Activated naive CD8-positive, alpha-beta T cell treated with anti-CD3 and anti-CD28 coated beads, Interleukin-2, amount 10 ng/mL, durations not matched to agents 7 days and 5 days (primary cell): ENCODE measurements around the gene LRRC36. TPM values are rescaled to one million over a fixed set of nuclear protein-coding genes. Genes with fewer than 3 reads are reported as not detected.
"Not testable (repeated sequence)": the region's sequence is repeated elsewhere in the genome, so short reads cannot be mapped to it uniquely, and the experiment has no call there.

Experiments used
- ATAC-seq: fragments of 150-1000 bp; cut with Tn5 transposase; one replicate; pipeline ENCODE4 v1.10.0; 2021; ENCODE audit warnings: low read depth, moderate library complexity
- POLR2A ChIA-PET: fragments of 350-600 bp; sonication (Branson Sonifier 250); formaldehyde crosslinking; loops from one replicate; lab custom pipeline; 2021; ENCODE audit warnings: antibody characterized with exemption; lab: Charles Lee
- DNase-seq: peaks from one replicate; pipeline ENCODE4 v3.0.0; 2021
- H3K27ac Mint-ChIP-seq: one replicate; pipeline ENCODE4 v1.8.0; 2022; ENCODE audit warnings: mild to moderate bottlenecking, mixed read lengths
- H3K27me3 Mint-ChIP-seq: one replicate; pipeline ENCODE4 v1.8.0; 2022; ENCODE audit warnings: mild to moderate bottlenecking, moderate library complexity, mixed read lengths
- H3K36me3 Mint-ChIP-seq: one replicate; pipeline ENCODE4 v1.8.0; 2021; ENCODE audit warnings: mild to moderate bottlenecking, mixed read lengths
- H3K4me1 Mint-ChIP-seq: one replicate; pipeline ENCODE4 v1.8.0; 2021; ENCODE audit warnings: mixed read lengths
- H3K4me3 Mint-ChIP-seq: one replicate; pipeline ENCODE4 v1.8.0; 2022; ENCODE audit warnings: mild to moderate bottlenecking, moderate library complexity, mixed read lengths
- H3K9me3 Mint-ChIP-seq: one replicate; pipeline ENCODE4 v1.8.0; 2021; ENCODE audit warnings: mixed read lengths
- total RNA-seq, 2 experiments: library from RNA; stranded (reverse); gene quantifications; one replicate each; pipeline ENCODE4 v1.2.3, GENCODE V29; 2021

Gene LRRC36
- total RNA-seq, 2 experiments from 2014 or later, result 0.28 to 0.64 TPM

DNA sequence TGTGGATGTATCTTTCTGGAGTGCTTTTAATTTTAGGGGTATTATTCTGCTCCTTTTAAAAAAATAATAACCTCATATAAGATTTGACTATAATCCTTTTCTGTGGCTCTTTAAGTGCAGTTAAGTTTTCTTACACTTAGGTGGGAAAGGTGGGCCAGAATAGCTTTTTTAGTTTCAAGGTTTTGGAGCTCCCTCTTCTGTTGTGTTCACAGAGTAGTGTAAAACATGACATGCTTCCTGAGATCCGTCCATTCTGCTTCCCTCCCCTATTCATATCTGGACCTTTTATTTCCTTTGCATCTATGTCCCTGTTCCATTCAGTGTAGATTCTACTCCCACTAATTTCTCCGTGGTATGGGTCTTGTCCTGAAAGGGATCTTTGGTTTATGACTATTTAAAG, 12.8 kb downstream of the LRRC36 start:
- no peak for DNase-seq
- peaks cover 13% of the 10 kb centered on the region for H3K27me3 Mint-ChIP-seq

DNA sequence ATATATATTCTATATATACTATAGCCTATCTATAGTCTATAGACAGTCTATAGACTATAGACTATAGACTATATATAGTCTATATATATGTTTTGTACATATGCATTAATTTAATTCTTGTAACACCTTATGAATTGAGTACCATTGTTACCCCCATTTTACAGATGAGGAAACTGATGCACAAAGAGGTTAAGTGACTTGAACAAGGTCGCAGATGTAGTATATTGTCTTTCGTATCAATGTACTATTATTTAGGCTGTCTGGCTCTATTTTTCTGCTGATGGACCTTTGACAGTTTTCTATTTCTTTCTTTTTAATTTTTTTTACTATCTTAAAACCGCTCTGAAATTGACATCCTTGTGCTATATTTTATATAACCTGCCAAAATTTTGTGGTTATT, 14.6 kb downstream of the LRRC36 start:
- POLR2A ChIA-PET, result no interaction called here

More for the DNA sequence above, 12.8 kb downstream of the LRRC36 start:
- no peak for ATAC-seq
- Mint-ChIP-seq H3K4me3 (no peak overlapping the region), H3K36me3 (no peaks in the 10 kb centered on the region), H3K27ac (no peak overlapping the region), H3K9me3 (peaks cover 3% of the 10 kb centered on the region), H3K4me1 (no peaks in the 10 kb centered on the region)
- POLR2A ChIA-PET, result no interaction called here

DNA sequence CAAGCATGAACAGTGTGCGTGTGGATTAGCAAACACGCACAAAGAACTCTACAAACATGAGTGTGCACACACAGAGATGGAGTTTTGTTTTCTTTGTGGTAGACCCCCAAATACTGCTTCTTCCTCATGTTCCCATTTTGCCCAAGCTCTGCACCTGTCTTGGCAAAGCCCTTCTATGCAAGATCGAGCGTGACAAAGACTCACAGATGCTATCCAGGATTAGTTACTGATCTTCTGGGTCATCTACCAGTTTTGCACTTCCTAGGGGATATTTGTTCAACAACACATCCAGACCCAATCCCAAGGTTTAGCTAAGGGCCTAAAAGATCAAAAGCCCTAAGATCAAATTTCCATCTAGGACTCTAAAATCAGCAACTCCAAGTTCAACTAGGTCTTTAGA, 16.0 kb downstream of the LRRC36 start:
- Mint-ChIP-seq H3K4me3 (no peak overlapping the region), H3K9me3 (no peaks in the 10 kb centered on the region), H3K27ac (no peak overlapping the region), H3K27me3 (peaks cover 22% of the 10 kb centered on the region), H3K4me1 (no peaks in the 10 kb centered on the region), H3K36me3 (no peaks in the 10 kb centered on the region)
- DNase-seq, result no peak
- POLR2A ChIA-PET, result no interaction called here
- ATAC-seq, result no peak

More for the DNA sequence above, 14.6 kb downstream of the LRRC36 start:
- peaks cover 18% of the 10 kb centered on the region for H3K27me3 Mint-ChIP-seq
- DNase-seq (no peak), ATAC-seq (no peak)
- no peaks in the 10 kb centered on the region for H3K36me3 Mint-ChIP-seq
- no peaks in the 10 kb centered on the region for H3K4me1 Mint-ChIP-seq
- H3K27ac Mint-ChIP-seq, result no peak overlapping the region
- no peak overlapping the region for H3K4me3 Mint-ChIP-seq
- H3K9me3 Mint-ChIP-seq, result no peaks in the 10 kb centered on the region

DNA sequence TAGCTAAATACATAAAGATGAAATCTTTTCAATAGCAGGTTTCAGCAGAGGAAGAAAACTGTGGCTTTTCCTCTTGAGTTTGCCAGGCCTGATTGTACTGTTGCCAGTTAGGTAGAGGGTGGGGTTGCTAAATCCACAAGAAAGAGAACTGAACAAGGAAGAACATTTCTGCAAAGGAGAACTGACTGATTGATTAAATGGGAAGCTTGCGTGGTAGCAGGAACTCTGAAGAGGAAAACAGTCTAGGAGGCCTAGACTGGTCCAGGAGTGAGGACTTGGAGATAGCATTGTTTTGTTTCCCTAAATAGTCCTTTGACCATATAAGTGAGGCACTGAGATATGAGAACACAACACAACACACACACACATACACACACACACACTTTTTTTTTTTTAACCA, 18.8 kb downstream of the LRRC36 start:
- no peak overlapping the region for H3K4me3 Mint-ChIP-seq
- POLR2A ChIA-PET, result no interaction called here
- H3K36me3 Mint-ChIP-seq, result no peaks in the 10 kb centered on the region
- no peaks in the 10 kb centered on the region for H3K9me3 Mint-ChIP-seq
- ATAC-seq (no peak), DNase-seq (no peak)
- no peaks in the 10 kb centered on the region for H3K4me1 Mint-ChIP-seq
- peaks cover 28% of the 10 kb centered on the region for H3K27me3 Mint-ChIP-seq
- H3K27ac Mint-ChIP-seq, result no peak overlapping the region

DNA sequence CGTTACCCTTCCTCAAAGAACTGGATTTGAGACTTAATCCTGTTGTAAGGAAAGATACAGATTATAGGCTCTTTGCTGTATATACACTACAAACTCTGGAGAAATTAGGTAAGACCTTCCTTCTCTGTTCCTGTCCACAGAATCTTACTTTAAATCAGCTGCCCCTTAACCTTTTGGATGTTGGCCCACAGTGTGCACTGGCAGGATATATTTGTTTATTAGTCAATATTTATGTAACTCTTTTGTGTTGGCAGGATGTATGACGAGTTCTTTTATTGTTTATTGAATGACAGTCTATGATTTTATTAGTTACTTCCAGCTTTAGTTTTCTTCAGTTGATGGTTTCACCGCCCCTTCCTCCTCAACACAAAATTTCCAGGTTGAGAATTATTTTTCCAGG, 19.7 kb downstream of the LRRC36 start:
- POLR2A ChIA-PET, result no interaction called here

DNA sequence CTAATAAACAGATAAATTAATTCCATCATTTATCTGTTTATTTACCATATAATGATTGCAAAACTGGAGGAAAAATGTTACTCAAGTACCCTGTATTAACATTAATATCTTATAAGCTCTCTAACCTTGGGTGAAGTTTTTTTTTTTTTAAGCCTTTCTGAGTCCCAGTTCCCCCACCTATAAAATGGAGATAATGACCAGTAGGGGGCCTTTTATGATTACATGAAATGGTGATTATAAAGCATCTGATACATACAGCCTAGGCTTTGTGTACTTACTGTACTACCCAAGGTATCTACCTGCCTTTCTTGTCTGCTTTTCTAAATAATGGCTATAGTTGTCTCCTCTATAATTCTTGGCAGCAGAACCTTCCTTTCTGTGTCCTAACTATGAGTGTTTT, 22.6 kb downstream of the LRRC36 start:
- ATAC-seq, result peak; percentile 66
- Mint-ChIP-seq H3K9me3 (no peaks in the 10 kb centered on the region), H3K27me3 (peaks cover 20% of the 10 kb centered on the region), H3K27ac (no peak overlapping the region), H3K4me3 (no peak overlapping the region), H3K36me3 (no peaks in the 10 kb centered on the region), H3K4me1 (no peaks in the 10 kb centered on the region)
- POLR2A ChIA-PET, result no interaction called here
- no peak for DNase-seq

More for the DNA sequence above, 19.7 kb downstream of the LRRC36 start:
- H3K27ac Mint-ChIP-seq, result no peak overlapping the region
- H3K36me3 Mint-ChIP-seq, result no peaks in the 10 kb centered on the region
- no peak overlapping the region for H3K4me3 Mint-ChIP-seq
- DNase-seq (no peak), ATAC-seq (no peak)
- no peaks in the 10 kb centered on the region for H3K9me3 Mint-ChIP-seq
- H3K4me1 Mint-ChIP-seq, result no peaks in the 10 kb centered on the region
- H3K27me3 Mint-ChIP-seq, result peaks cover 28% of the 10 kb centered on the region

DNA sequence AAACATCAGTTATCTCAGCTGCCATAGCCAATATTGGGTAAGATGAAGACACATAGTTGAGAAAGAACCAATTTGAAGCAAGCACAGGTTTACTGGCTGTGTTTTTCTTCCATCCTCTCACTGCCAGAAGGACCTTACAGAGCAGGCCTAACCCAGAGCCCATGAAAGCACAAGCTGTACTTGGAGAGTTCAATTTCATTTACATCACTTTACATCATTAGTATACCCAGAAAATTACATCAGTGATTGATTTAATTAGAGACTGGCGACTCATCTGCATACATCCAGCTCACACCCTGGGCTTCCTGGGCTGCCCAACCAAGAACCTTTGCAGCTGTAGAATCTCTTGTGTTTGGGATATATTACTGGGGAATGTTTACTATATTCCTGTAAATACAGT, 23.7 kb downstream of the LRRC36 start:
- DNase-seq, result no peak
- Mint-ChIP-seq H3K9me3 (no peaks in the 10 kb centered on the region), H3K27ac (no peak overlapping the region), H3K36me3 (no peaks in the 10 kb centered on the region), H3K4me1 (no peaks in the 10 kb centered on the region), H3K27me3 (peaks cover 19% of the 10 kb centered on the region), H3K4me3 (no peak overlapping the region)
- POLR2A ChIA-PET, result no interaction called here
- ATAC-seq, result no peak

DNA sequence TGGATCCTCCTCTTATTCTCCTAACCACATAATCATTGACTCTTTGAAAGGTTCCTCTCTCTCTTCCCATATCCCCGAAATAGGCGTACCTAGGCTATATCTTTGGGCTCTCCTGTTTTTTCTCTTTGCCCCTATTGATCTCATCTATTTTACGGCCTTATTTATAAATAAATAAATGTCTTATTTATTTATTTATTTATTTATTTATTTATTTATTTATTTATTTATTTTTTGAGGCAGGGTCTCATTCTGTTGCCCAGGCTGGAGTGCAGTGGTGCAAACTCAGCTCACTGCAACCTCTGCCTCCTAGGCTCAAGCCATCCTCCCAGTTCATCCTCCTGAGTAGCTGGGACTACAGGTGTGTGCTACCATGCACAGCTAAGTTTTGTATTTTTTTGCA, 25.8 kb downstream of the LRRC36 start:
- H3K4me3 Mint-ChIP-seq, H3K36me3 Mint-ChIP-seq, DNase-seq, H3K4me1 Mint-ChIP-seq, H3K27ac Mint-ChIP-seq, H3K9me3 Mint-ChIP-seq, ATAC-seq: not testable (repeated sequence)
- POLR2A ChIA-PET, result interaction anchor here (1.5 kb wide), 1 partner anchor 15 kb away, joined by 4 read pairs; no protein-coding TSS in a partner anchor
- peaks cover 14% of the 10 kb centered on the region for H3K27me3 Mint-ChIP-seq

DNA sequence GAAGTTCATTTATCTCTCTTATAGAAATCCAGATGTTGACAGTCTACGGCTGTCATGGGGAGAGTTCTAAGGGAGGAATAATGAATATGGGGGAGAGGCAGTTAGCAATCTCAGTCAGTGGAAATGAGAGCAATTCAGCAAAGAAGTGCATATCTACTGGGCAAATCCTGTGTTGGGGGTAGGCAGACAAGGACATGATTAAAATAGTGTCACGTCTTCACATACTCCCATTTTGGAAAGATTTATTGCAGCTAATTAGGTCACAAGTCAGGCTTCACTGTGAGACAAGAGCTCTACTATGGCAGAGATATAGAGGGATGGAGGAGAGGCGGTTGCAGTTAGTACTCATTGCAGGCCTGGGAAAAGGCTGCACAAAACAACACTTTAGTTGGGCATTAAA, 29.8 kb downstream of the LRRC36 start:
- POLR2A ChIA-PET, result no interaction called here
- H3K27ac Mint-ChIP-seq, result no peak overlapping the region
- H3K36me3 Mint-ChIP-seq, result no peaks in the 10 kb centered on the region
- H3K4me1 Mint-ChIP-seq, result peaks cover 4% of the 10 kb centered on the region
- H3K9me3 Mint-ChIP-seq, result no peaks in the 10 kb centered on the region
- DNase-seq (no peak), ATAC-seq (no peak)
- no peak overlapping the region for H3K4me3 Mint-ChIP-seq
- H3K27me3 Mint-ChIP-seq, result peaks cover 15% of the 10 kb centered on the region

DNA sequence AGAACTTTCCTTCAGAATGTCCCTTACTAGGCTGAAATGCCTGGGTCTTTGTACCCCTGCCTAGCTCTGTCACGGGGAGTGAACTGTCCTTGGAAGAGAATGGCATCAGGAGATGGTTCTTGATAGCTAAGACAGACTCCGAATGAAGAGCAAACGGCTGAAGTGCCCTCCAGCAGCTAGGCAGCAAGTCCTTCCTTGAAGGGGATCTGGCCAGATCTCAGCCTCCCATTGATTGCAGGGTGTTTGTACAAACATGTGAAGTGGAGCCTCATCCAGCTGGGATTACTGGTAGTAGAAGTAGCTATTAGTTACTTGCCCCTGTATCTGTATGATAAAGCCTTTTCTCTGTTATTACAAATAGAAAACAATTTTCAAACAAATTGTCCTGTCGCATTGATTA, 30.9 kb downstream of the LRRC36 start:
- Mint-ChIP-seq H3K9me3 (no peaks in the 10 kb centered on the region), H3K4me1 (peaks cover 4% of the 10 kb centered on the region), H3K36me3 (no peaks in the 10 kb centered on the region), H3K27ac (no peak overlapping the region), H3K27me3 (peaks cover 15% of the 10 kb centered on the region), H3K4me3 (no peak overlapping the region)
- DNase-seq, result no peak
- POLR2A ChIA-PET, result no interaction called here
- ATAC-seq, result no peak

DNA sequence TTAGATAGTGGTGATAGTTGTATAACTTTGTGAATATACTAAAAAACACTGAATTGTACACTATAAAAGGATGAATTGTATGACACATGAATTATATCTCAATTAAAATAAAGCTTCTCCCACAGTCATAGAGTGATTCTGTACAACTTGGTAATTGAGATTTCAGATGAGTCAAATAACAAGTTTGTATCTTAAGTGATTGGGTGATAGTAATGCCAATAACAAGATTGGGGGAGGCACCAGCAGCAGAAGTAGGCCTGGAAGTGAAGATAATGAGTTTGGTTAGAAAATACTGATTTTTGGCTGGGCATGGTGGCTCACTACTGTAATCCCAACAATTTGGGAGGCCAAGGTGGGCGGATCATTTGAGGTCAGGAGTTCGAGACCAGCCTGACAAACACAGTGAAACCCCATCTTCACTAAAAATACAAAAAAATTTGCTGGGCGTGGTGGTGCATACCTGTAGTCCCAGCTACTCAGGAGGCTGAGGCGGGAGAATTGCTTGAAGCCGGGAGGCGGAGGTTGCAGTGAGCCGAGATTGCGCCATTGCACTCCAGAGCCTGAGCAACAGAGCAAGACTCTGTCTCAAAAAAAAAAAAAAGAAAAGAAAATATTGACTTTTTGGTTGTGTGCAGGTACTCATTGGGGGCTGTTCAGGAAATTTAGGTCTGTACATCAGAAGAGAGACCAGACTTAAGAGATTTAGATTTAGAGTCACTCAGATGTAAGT, 33.1 kb downstream of the LRRC36 start:
- H3K9me3 Mint-ChIP-seq, POLR2A ChIA-PET, DNase-seq, H3K27ac Mint-ChIP-seq, H3K4me1 Mint-ChIP-seq, H3K4me3 Mint-ChIP-seq, H3K36me3 Mint-ChIP-seq, ATAC-seq: not testable (repeated sequence)
- peaks cover 18% of the 10 kb centered on the region for H3K27me3 Mint-ChIP-seq

DNA sequence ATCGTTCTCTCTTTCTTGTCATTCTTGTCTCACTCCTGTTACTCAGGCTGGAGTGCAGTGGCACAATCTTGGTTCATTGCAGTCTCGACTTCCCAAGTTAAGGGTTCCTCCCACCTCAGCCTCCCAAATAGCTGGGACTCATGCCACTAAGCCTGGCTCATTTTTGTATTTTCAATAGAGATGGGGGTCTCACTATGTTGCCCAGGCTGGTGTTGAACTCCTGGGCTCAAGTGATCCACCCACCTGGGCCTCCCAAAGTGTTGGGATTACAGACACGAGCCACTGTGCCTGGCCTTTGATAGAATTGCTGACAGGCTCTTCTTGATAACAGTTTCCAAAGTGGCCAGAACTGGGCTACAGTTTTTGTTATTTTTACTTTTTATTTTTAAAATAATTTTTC, 34.4 kb downstream of the LRRC36 start:
- Mint-ChIP-seq H3K27ac (no peak overlapping the region), H3K9me3 (no peaks in the 10 kb centered on the region), H3K4me3 (no peak overlapping the region), H3K27me3 (peaks cover 15% of the 10 kb centered on the region), H3K4me1 (peaks cover 12% of the 10 kb centered on the region), H3K36me3 (no peaks in the 10 kb centered on the region)
- no peak for ATAC-seq
- no peak for DNase-seq
- POLR2A ChIA-PET, result no interaction called here

DNA sequence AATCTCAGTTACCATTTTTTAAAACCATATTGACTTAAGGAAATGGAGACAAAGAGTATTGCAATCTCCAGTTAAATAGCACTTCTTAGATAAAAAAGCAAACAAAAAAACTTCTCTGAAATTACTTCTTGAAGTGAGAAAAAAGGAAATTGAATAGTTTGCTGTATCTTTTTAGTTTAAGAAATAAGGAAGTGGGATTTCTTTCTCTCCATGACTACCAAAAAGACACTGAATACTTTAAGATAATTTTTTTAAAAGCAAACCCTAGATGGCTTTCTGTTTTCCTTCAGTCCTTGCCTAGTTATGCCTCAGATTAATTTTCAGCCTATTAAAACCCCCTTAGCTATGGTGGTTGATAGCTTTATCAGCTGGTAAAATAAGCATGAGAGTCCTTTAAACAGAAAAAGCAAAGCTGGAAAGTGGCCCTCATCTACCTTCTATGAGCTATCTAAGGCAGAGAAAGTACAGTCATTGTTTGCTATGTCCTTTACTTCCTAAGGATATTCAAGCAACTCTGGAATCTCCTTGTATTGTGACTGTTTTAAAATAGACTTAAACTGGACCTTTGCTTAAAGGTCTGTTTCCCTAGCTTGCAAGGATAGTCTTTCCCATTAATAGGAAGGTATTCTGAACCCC, 38.1 kb downstream of the LRRC36 start:
- Mint-ChIP-seq H3K27me3 (peaks cover 11% of the 10 kb centered on the region), H3K9me3 (no peaks in the 10 kb centered on the region), H3K36me3 (no peaks in the 10 kb centered on the region), H3K4me3 (no peak overlapping the region), H3K4me1 (peaks cover 9% of the 10 kb centered on the region), H3K27ac (no peak overlapping the region)
- DNase-seq (no peak), ATAC-seq (no peak)
- POLR2A ChIA-PET, result no interaction called here

DNA sequence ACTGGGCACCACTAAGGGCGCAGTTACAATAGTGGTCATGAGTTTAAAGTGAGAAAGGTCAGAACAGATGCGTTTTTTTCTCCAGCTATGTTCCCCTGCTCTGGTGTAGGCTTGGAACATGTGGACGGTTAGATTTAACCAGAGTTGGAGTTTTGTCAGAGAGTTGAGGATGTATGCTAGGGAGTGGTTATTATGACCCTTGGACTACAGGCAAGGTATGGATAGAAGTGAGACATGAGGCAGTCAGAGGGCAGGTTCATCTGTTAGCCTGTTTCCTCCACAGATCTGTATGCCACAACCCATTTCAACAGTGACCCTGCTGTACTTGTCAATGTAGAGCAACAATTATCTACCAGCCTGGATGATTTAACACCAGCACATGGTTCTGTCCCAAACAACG, 44.0 kb downstream of the LRRC36 start:
- POLR2A ChIA-PET, result no interaction called here
- H3K9me3 Mint-ChIP-seq, result no peaks in the 10 kb centered on the region

More for the DNA sequence above, 44.0 kb downstream of the LRRC36 start:
- DNase-seq (no peak), ATAC-seq (no peak)
- peaks cover 6% of the 10 kb centered on the region for H3K27me3 Mint-ChIP-seq
- H3K36me3 Mint-ChIP-seq, result no peaks in the 10 kb centered on the region
- peaks cover 1% of the 10 kb centered on the region for H3K4me1 Mint-ChIP-seq
- no peak overlapping the region for H3K4me3 Mint-ChIP-seq
- no peak overlapping the region for H3K27ac Mint-ChIP-seq
